H1 (cell line): ENCODE data around the gene HS3ST5. TPM values are rescaled to one million over a fixed set of nuclear protein-coding genes. Genes with fewer than 3 reads are reported as not detected.

Source experiments
- ATF3 ChIP-seq: IDR thresholded peaks from 2 replicates; pipeline ENCODE4 v1.6.1; 2011; ENCODE audit warnings: low read depth, mild to moderate bottlenecking, low read length; ENCODE audit not compliant: insufficient read depth
- HDAC2 ChIP-seq, 2 experiments: fragments of 300-600 bp in 1 of 2; sonication (generic) in 1 of 2; IDR thresholded peaks; 2 replicates each; pipeline ENCODE4 v1.6.1; 2011 to 2012; ENCODE audit warnings: low read depth in 2 of 2, low read length in 2 of 2, mild to moderate bottlenecking in 2 of 2, moderate library complexity in 2 of 2, borderline replicate concordance in 1 of 2, inconsistent platforms in 1 of 2
- KDM4A ChIP-seq: IDR thresholded peaks from one replicate; pipeline ENCODE4 v1.7.1; 2012; ENCODE audit warnings: low read depth, mild to moderate bottlenecking, moderate library complexity, low read length, inconsistent platforms; ENCODE audit not compliant: severe bottlenecking
- RAD21 ChIP-seq, 2 experiments: IDR thresholded peaks in 1 of 2; conservative IDR thresholded peaks in 1 of 2; 2 replicates each; pipeline ENCODE4 v1.6.1; 2011; ENCODE audit warnings: low read depth in 2 of 2, low read length in 2 of 2, improper control_type of control experiment in 1 of 2, inconsistent platforms in 1 of 2, mild to moderate bottlenecking in 1 of 2, moderate library complexity in 1 of 2
- SUZ12 ChIP-seq: fragments of 200-600 bp; sonication (generic); IDR thresholded peaks from 2 replicates; pipeline ENCODE4 v1.6.1; 2012; ENCODE audit warnings: mild to moderate bottlenecking, inconsistent platforms, low read length, moderate library complexity, mixed read lengths
- polyA plus RNA-seq, 7 experiments: library from polyadenylated mRNA; depleted of rRNA in 3 of 7; stranded (reverse) in 5 of 7; unstranded in 2 of 7; fragments of >200 nt in 5 of 7; fragments of 200-250 nt in 2 of 7; gene quantifications; 1 replicate in 5 of 7; 2 replicates in 1 of 7; 4 replicates in 1 of 7; pipeline versions ENCODE4 v1.2.1 to v1.2.3, GENCODE V29; 2011 to 2013; ENCODE audit warnings: missing spikeins in 2 of 7, mixed read lengths in 2 of 7
- total RNA-seq: library from RNA; stranded (reverse); fragmentation: NEBNext Ultra II Directional; extraction: Animal tissue kit (Norgen Biotek cat#: 25700); gene quantifications from 2 replicates; pipeline ENCODE4 v1.2.1, GENCODE V29; 2021

The HS3ST5 gene
- total and polyA plus RNA-seq, 2 of the 8 experiments (the other 6 are each of a cell fraction or from before 2014, with no cell fraction given) = 1.2 to 9.9 TPM

- TF ChIP-seq RAD21 (IDR thresholded peaks at IDR 0.05 in 1 of 2, conservative IDR thresholded peaks at IDR 0.05 in 1 of 2; ENCODE audit: low read depth in 2 of 2, low read length in 2 of 2) = no peak
- no peak for TF ChIP-seq ATF3
- TF ChIP-seq HDAC2 (IDR thresholded peaks at IDR 0.05; ENCODE audit: borderline replicate concordance in 1 of 2, low read depth in 2 of 2, low read length in 2 of 2) = no peak
- TF ChIP-seq SUZ12 = no peak
- TF ChIP-seq KDM4A = no peak
These were observed 332.3 kb downstream of the HS3ST5 start (continued) for GRCh38 chr6:114010540-114010939.
